GM21515 (cell line): ENCODE data around the gene AOAH.
"Not testable (repeated sequence)": the region's sequence is repeated elsewhere in the genome, so short reads cannot be mapped to it uniquely, and the experiment has no call there.

ENCODE experiments used
- ATAC-seq: cut with Tn5 transposase; IDR thresholded peaks from one replicate; pipeline ENCODE4 v1.9.1; 2021; ENCODE audit not compliant: unreplicated experiment

AOAH gene

GRCh38 chr7:36475011-36475342 lies 249.3 kb downstream of the AOAH start:
- ATAC-seq, result no peak

GRCh38 chr7:36474283-36475010 lies 249.8 kb downstream of the AOAH start:
- ATAC-seq, result no peak

GRCh38 chr7:36473454-36474282 lies 250.6 kb downstream of the AOAH start:
- ATAC-seq, result no peak

- ATAC-seq, result no peak
Observed at GRCh38 chr7:36472141-36472729, 252.1 kb downstream of the AOAH start.

GRCh38 chr7:36469236-36469635 lies 255.1 kb downstream of the AOAH start:
- no peak for ATAC-seq

- no peak for ATAC-seq
Observed at GRCh38 chr7:36468370-36469101, 255.8 kb downstream of the AOAH start.

GRCh38 chr7:36466001-36466400 lies 258.3 kb downstream of the AOAH start:
- ATAC-seq, result not testable (repeated sequence)

GRCh38 chr7:36464271-36464670 lies 260.0 kb downstream of the AOAH start:
- ATAC-seq, result no peak
